NCI-H2196 (cell line): Measurements from ENCODE around the gene NTM.

ENCODE experiments used
- DNase-seq: peaks from one replicate; lab custom pipeline; 2025; ENCODE audit not compliant: unreplicated experiment; lab: John Stamatoyannopoulos, UW

NTM gene

DNA sequence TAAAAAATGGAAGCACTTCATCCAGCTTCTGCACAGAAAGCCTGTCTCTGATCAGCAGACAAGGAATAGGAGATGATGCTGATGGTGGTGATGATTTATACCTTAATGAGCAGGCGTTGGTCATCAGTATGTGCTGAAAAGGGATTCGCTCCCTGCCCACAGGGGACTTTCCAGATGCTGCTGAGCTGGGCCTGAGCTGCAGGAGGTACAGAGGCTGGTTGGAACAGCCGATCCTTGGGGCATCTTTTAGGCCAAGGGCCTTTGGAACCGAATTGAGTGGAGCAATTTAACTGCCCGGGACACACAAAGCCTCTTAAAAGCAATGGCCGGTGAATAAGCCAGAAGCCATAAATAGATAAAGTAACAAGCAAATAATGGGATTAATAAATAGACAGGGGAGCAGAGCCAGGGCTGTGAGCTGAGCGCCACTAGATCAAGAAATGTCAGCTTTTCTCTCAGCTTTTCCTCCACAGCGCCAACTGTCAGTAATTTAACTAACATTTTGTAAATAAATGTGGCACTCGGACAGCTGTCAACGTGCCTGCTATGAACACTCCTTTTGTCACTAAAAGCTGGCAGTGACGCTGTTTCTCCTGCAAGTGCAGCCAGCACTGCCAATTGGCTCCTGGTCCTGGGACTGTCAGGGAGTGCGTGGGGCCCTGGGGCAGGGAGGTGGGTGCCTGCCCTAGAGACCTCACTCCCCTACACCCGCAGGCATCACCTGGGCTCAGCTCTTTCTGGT, 562.3 kb downstream of the NTM start:
- DNase-seq = no peak

DNA sequence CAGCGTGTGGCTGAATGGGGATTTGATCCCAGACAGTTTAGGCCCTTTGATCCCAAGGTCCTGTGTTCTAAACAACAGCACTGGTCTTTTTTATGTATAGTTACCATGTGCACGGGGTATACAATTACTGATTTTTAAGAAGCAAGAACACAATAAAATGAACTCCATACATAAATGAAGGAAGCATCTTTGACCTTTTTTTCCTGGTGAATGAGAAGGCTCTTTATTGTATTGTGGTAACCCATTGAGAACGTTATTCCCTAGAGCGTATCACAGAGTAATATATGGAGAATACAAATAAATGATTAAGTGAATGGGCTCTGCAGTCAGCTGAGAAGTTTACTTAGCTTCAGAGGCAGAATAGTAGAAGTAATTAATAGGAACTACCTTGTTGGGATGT, 563.6 kb downstream of the NTM start:
- no peak for DNase-seq

DNA sequence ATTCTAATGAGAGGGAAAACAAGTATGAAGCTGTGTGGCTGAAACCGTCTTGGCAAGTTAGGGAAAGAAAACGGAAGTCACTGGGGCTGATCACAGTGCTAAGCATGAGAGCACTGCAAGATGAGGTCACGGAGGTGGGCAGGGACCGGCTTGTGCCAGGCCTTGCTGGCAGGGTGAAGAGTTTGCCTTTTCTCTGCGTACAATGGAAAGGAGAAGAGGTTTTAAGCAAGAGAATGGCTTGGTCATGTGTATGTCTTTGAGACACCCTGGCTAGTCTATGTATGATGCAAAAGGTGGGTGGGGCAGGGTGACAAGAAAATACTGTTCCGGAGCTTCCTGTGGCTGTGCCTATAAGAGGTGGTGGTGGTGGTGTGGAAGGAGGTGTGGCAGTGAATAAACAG, 567.9 kb downstream of the NTM start:
- no peak for DNase-seq

DNA sequence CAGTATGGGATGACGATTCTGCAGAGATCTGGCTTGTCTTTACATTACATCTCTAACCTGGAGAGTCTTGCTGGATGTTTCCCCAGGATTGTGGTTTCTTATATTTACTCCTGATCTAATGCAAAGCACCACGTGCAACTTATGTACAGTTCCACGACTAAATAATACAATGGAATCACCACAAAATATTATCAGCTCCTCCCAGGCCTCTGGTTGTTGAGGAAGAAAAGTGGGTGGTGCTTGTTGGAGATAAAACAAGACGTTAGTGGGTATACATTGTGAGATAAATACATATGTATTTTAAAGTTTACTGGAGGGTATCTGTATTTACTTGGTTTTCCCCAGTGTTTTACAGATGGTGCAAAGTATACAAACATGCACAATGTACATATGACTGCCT, 569.7 kb downstream of the NTM start:
- no peak for DNase-seq

DNA sequence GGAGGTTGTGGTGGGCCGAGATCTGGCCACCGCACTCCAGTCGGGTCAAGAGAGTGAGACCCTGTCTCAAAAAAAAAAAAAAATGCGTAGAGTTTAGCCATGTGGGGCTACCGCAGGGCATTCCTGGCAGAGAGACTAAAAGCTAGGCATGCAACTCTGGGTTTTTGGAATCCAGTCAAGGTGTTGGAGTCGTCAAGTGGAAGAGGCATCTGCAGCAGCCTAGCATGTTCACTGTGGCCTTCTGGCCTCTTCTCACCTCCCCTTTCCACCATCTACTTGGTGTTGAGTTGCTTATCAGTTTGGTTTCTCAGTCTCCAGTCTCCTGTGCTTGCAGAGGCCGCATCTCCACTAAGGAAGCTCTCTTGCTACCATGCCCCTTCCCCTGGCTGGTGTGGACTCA, 572.5 kb downstream of the NTM start:
- DNase-seq = no peak

DNA sequence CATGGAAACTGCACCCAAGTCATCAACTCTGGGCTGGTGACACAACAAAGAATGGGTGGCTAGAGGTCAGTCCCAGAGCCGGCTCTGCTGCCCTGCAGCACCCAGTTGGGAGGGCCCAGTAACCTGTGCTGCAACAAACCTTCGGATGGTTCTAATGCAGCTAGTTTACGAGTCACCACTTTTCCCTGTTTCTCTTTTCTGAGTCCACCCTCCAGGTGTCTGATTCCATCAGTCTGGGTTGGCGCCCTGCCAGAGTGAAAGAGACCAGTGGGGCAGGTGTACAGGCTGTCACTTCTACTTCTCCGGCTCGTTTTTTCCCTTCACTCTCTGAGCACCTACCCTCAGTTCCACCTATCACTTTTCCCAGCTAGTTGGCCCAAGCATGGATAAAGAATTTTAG, 572.9 kb downstream of the NTM start:
- no peak for DNase-seq

DNA sequence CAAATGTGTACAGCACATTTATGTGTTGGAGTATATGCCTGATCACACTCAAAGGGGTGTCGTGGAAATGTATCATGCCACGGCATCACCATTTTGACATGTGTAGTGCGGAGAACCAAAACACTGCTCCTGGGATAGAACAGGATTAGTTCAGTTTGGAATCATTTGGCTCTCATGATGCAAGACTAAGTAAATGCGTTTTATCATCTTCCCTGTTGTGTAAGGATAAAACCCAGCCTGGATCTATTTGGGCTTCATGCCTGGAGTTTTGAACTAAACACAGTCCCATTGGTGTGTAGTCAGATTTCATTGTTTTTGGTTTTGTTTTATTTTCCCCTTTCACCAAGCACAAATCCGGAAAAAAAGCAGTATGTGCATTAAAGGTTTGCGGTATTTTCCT, 574.3 kb downstream of the NTM start:
- DNase-seq = no peak

DNA sequence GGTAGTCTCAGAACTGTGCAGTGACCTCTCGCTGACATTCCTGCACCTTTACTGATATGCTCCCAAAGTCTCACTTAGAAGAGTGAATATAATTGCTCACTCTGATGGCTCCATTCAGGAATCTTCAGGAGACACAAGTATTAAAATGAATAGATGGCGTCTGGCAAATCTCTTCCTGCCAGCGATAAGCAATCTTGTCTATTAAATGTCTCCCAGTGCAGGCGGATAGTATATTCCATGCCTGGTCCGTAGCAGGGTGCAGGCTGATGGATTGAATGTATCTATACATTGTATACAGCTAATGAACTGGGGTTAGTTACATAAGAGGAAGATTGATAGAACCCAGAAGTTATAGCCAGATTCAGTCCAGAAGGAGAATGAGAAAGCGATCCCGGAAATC, 575.3 kb downstream of the NTM start:
- no peak for DNase-seq

DNA sequence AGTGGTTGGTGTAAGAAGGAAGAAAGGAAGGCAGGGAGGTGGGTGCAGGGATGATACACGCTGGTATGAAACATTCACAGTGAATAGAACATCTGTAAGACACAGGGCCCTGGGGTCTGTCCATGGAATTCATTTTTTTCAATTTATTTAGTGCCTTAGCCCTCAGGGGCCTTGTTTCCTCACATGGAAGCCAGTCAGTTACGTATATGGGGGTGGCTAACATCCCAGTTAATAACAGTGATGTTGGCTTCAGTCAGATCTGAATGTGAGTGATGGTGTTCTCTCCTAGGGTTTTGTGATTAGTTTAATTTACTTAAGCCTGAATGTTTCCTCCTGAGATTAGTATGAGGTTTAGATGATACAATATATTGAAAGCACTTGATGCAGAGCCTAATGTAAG, 577.1 kb downstream of the NTM start:
- no peak for DNase-seq

DNA sequence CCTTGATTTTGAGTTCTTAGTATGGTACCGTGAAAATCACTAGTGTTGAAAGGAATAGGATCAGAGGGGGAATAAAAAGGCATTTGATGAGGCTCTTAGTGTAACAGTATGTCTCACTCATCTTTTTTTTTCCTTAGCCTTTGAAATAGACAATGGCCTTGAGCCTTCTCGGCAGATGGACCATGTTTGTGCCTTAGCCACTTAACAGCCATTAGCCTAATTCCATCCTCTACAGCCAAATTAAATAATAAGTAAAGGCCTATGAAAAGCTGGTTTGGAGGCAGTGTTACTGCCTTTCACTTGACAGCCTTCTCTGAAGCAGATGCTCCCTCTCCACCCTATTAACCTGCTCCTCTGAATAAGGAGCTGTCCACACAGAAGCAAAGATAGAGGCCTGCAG, 580.7 kb downstream of the NTM start:
- DNase-seq = no peak

DNA sequence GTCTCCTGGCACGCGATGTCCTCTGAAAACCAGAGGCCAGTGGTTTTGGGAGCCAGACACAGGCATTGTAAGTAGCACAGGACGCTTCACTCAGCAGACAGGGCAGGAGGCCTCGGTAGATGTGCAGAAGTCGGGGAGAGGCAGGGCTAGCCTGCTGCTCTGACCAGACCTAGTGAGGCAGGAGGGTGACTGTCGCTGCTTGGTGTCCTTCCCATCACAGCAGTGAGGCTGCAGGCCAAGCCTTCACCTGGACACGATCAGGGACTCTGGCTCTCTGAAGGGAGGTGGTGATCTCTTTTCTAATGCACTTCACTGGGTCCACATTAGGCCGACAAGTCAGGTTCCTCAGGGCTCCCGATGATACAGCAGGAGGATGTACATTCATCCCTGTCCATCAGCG, 583.7 kb downstream of the NTM start:
- DNase-seq = no peak

DNA sequence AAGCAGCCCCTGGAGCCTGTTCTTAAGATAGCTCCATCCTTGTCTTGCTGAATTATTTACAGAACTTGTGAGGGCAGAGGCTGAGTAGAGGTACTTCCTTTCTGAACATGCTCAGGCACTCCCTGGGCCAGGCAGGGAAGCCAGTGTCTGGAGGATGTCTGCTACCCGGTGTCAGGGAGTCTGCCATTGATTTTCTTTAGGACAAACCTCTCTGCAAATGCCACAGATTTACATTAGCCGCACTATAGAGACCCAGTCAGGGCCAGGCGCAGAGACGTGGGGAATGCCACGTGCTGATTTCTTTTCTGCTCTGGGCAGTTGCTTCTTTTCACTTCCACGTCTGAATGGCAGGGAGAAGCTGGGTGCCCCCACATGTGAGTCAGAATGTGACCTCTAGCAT, 585.5 kb downstream of the NTM start:
- DNase-seq = no peak

DNA sequence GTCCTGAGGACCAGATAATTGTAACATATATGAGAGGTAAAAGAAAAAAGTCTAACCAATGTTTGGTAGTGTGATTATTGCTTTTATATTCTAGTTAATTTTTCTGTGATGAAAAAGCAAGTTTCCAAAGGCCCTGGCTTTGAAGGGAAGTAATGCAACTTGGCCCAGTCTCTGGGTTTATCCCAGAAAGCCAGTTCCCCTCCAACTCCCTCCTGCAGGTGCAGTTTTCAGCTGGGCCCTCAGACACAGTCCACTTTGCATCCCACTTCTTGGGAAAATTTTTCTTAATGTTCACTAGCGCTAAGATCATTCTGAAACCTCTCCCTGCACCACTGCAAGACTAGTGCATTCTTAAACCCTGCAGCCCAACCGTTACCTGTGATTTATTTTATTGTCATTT, 586.8 kb downstream of the NTM start:
- DNase-seq = no peak

DNA sequence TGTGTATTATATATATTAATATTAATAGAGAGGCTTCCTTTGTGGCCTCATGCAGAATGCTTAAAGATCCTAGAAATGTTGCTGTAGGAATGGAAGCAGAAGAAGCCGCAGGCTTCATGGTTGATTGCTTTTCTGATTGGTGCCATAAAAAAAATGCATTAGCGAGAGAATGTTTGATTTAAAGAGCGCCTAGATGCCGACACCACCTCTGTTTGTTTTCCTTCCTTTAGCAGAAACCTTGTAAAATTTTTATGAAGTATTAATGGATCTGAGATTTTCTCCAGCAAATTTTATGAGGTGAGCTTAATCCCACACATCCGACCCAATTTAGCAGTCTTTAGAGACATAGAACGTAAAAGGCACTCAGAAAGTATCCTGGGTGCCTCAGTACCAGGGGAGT, 587.5 kb downstream of the NTM start:
- no peak for DNase-seq

DNA sequence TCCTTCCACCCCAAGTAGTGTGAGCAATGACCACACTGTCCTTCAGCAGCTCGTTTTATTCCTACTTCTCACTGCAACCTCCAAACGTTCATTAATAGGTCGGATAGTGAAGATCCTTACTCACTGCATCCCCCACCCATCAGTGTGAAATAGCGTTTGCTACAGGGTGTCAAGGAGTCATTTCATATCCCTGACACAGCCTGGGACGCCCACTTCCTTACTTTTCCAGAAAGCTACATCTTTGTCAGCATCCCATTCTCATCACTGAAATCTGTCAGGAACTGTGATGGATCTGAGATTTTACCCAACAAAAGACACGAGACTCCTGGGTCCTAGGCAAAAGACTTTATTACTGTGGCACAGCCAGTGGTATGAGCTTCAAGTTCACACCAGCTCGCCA, 592.4 kb downstream of the NTM start:
- DNase-seq = no peak

DNA sequence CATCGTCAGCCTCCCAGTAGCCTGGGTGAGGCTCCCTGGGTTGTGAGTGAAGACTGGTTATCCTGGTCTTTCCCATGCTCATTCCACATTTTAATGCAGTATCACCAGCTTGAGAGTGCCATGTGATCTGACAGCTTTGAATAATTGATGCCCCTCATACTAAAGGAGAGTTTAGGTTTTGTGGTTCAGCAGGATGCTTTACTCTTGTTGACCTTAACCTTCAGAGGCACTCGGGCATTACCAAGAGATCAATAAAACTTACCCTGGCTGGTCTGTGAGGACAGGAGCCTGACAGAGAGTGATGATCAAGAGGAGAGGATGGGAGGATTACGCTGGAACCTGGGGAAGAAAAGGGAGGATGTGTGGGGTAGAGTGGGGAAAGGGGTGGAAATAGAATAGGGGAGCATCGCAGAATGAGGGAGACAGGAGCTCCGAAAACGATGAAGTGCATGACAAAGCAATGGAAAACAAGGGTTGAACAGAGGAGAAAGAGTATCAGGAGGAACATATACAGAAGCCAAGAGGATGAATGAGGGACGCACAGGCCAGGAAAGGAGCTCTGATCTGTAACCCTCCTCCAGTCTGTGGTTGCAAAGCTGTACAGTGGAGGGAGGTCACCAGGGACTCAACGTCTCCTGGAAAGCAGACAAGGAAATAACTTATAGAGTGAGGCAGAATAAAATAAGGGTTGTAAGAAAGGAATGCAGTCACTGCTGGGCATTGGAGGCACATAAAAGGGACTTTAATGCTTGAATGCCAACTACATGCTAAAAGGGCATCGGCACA, 594.5 kb downstream of the NTM start:
- no peak for DNase-seq

DNA sequence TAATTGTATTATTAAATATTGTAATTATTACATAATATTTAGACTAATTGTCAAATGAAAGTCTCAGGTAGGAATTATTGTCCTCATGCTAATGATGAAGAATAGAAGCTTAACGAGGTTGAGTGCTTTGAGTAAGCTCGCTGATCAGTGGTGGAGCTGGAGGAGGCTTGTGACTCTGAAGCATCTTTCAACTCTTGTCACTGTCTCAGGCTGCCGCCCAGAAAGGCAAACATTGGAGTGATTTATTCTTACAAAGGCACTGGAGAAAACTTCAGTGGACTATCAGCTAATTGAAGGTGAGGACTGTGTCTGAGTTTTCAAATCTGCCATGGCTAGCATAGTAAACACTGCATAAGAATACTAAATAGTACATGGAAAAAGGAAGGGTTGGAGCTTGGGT, 595.1 kb downstream of the NTM start:
- DNase-seq = no peak

DNA sequence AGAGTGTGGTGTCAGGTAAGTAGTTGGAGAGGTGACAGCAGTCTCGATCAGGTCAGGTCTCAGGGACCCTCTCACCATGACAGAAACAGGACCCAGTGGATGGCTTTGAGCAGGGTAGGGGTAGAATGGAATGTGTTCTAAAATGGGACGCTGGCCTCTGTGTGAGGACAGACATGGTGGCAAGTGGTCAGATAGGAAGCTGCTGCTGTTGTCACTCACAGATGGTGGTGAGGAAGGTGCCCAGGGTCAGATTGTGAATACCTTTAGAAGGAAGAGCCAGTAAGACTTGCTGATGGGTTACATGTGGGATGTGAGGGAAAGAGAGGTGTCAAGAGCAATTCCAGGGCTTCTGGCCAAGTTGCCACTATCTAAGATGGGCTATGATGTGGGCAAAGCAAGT, 596.3 kb downstream of the NTM start:
- DNase-seq = no peak

DNA sequence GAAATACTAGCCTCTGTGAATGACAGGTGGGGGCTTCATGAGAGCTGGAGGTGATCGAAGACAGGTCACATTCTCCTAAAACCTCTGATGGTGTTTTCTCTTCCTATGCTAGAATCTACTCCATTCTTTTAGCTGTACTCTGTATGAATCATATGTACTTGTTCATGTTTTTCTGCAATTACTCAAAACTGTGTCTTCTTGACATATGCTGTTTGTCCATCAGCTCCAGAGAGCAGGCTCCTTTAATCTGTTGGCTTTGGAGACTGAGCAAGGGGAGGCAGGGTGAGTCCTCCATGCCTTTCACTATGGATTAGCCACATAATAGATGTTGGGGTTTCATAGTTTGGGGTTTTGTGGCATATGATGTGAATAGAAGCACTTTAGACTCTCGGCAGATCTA, 598.8 kb downstream of the NTM start:
- DNase-seq = no peak

DNA sequence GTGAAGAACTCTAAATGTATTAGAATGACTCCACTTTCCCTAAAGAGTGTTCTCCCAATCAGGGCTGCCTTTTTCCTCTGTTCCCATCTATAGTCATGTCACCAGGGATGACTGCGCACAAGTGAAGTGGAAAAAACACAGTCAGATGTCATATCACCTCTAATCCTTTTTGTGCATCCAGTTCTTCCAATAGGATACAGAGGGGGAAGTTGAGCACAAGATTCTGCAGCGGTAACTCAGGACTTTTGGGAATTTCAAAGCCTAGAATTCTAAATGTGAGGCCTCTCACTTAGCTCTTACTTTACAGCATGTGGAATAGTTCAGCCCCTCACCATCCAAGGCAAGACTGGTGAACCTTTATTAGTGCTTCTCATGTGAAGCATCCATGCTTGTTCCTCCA, 602.6 kb downstream of the NTM start:
- no peak for DNase-seq

DNA sequence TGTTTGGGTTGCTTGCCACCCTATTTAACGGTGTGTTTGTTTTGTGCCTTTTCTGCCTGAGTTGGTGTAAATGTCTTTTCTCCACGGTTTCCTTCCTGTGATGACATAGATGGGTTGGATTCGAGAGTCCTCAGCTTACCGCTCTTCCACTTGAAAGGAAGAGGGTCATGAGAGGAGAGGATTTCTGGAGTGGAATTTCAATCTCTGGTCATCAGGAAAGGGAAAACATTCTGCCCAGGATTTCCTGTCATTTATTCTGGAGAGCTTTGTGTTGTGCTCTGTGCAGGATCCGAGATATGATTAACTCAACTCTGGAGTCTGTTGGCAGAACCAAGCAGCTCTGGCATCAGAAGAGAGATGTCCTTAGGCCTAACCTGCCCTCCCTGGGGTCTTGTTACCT, 605.2 kb downstream of the NTM start:
- no peak for DNase-seq

DNA sequence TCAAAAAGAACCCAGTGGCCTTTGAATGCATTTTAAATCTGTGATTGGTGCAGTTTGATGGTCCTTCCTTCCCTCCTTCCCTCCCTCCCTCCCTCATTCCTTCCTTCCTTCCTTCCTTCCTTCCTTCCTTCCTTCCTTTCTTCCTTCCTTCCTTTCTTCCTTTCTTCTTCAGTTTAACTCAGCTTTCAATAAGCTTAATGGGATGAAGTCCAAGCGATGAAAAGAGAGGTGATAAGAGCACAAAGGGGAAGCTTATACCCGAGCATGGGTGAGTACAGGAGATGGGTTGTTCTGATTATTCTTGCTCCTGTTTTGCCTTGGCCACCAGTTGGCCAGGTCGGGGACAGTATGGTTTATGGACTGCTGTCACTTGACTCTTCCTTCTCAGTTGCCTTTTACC, 605.6 kb downstream of the NTM start:
- no peak for DNase-seq

DNA sequence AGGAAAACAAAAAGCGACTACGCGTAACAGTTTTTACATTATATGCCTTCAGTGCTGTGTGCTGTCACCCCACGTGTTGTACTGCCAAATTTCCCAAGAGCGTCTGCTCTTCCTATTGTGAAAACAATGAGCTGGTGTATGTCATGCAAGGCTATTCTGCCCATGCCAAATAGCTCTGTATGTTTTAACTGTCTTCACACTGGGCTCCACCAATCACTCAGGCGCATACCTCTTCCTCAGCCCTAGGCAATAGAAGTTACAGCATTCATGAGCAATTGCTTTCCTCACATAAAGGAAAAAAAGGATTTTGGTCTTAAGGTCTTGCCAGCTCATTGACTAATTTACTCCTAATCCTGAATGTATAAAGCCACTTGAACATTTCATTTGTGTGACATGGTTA, 606.8 kb downstream of the NTM start:
- DNase-seq = no peak
